GM10266 (cell line): ENCODE data around the gene DEK.
"Not testable (repeated sequence)": the region's sequence is repeated elsewhere in the genome, so short reads cannot be mapped to it uniquely, and the experiment has no call there.

Source experiments
- DNase-seq: peaks from one replicate; pipeline ENCODE4 v3.0.0; 2012; ENCODE audit errors: extremely low spot score
- CTCF ChIP-seq: IDR thresholded peaks from 2 replicates; pipeline ENCODE4 v1.5.1; 2012; ENCODE audit warnings: mild to moderate bottlenecking, low read depth; ENCODE audit not compliant: control insufficient read depth, insufficient read depth; ENCODE audit errors: missing control alignments

The DEK gene

GRCh38 chr6:18264219-18264922 lies at the start of gene DEK:
Gene DEK (minus strand): TSS chr6:18264530. CDS start chr6:18263987, 543 bp downstream.
- peak; percentile 61 for TF ChIP-seq CTCF
- peak; percentile 88 for DNase-seq

GRCh38 chr6:18312368-18312767 lies 48.0 kb upstream of the DEK start:
- no peak for TF ChIP-seq CTCF
- no peak for DNase-seq

DNA sequence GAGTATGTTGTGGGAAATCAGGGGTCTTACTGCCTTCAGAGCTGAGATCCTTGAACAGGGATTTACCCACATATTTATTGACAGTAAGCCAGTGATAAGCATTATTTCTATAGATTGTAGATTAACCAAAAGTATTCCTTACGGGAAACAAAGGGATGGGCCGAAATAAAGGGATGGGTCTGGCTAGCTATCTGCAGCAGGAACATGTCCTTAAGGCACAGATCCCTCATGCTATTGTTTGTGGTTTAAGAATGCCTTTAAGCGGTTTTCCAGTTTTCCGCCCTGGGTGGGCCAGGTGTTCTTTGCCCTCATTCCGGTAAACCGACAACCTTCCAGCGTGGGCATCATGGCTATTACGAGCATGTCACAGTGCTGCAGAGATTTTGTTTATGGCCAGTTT lies 45.7 kb upstream of the DEK start:
- DNase-seq: not testable (repeated sequence)

- DNase-seq: no peak
- no peak for TF ChIP-seq CTCF
Observed at GRCh38 chr6:18309046-18309445, 44.7 kb upstream of the DEK start.

GRCh38 chr6:18308070-18308735 lies 43.9 kb upstream of the DEK start:
- no peak for DNase-seq

DNA sequence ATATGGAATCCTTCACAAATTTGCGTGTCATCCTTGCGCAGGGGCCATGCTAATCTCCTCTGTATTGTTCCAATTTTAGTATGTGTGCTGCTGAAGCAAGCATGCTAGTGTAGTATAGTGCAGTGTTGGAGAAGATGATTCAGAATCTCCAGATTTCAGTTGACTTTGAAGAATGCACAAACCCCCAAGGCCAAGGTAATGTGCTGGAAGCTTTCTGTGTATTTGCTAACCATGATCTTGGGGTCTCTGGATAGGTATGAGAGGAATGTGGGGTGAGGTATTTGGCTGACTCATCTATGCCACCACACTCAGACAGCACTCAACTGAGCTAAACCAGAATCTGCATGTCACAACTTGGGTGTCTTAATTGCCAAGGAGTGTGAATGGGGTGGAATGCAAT lies 42.6 kb upstream of the DEK start:
- TF ChIP-seq CTCF: no peak
- DNase-seq: no peak

More at GRCh38 chr6:18308070-18308735, 43.9 kb upstream of the DEK start:
- TF ChIP-seq CTCF: no peak

- no peak for DNase-seq
- no peak for TF ChIP-seq CTCF
Observed at GRCh38 chr6:18302561-18303439, 38.5 kb upstream of the DEK start.
